HTERT RPE-1 (cell line): ENCODE results near the gene RASGRP1.

Source experiments
- in situ Hi-C: fragments of 300-500 bp; cut with MboI; formaldehyde crosslinking; loops from 4 replicates; pipeline ENCODE4 v1.14.3; 2020; ENCODE audit warnings: low sequenced_read_pairs

Gene RASGRP1

DNA sequence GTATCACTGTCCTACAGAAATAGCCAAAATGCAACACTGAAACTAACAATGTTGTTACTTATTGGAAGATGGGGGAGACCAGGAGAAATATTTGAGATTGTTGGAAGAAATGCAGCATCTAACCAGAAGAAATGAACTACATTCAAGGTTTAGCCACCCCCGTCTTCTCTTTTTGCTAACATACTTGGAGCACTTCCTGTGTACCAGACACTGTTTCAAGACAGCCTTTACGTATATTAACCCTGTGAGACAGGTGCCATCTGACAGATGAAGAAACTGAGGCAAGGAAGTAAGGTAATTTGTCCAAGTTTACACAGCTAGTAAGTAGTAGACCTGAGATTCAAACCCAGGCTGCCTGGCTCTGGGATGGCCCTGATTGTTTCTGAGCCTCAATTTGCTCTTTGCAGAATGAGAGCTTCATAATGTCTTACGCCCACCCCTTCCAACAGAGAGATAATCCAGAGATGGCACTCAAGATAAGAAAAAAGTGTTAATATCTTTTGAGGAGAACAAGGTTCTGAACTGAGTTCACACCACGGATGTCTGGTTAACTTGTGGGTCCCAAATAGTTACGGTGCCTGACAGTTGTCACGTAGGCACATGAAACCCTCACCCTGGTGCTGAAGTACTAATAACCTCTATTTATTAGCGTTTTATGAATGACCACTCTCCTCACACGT, 26.1 kb downstream of the RASGRP1 start:
- in situ Hi-C loops, result no loop called here

DNA sequence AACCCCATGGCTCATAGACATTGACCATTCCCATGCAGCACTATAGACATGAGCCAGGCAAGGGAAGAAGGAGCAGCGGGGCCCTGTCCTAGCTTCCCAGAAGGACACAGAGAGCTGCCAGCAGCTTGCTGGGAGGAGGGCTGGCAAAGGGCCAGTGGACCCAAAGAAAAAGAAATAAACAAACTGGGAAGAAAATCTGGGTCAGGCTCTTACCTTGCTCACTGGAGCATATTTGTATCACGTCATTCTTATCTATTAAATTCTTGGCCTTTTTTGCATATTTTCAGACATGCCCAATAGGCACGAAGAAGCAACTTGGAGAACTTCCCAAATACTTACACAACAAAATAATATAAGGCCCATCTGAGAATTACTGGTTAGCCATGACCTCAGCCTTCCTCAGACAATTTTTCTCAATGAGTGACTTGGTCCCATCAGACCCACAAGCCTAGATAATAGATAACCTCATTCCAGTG, 28.4 kb downstream of the RASGRP1 start:
- in situ Hi-C loops, result no loop called here

DNA sequence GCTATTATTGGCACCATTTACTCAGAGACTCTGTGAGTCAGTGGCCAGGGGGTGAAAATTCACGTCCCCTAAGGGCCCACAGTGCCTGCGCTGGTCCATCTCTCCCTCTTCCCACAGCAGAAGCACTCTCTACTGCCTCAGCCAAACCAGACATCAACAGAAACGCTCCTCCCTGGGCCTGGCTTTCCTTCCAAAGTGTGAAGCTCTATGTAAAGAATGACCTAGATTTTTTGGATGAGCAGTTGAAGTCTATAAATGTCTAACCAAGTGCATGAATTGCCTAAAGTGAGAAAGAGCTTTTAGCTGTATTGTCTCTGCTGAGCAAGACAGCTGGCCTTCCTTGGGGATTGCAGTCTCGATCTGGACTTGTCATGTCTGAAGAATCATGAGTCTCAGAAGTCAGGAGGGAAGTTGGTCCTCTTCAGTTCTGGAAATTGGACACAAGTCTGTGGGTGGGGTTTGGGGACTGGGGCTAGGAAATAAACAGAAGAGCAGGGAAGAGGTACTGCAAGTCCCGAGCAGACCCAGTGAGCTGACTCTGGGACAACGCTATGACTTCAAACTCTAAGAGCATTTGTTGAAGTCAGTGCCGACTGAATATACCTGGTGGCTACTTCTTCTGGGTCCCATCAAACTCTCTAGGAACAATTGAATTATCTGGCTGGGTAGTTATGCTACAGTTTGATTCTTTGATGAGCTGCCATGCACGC, 29.0 kb downstream of the RASGRP1 start:
- in situ Hi-C loops, result no loop called here

DNA sequence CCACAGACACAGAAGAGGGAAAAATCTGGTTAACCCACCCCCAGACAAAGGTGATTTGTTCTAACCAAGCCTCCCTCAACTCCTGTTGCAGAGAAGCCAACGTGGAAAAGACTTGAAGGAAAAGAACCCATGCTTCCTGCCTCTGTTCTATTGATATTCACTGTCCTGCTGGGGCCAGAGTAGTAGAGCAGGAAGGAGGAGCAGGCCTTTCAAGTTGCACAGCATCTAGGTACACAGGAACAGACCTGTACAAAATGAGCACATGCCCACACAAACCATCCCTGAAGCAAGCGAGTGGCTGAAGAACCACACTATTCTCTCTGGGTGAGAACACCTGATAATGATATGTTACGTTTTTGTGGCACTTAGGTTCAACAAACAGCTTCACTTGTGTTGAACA, 29.9 kb downstream of the RASGRP1 start:
- in situ Hi-C loops, result no loop called here

DNA sequence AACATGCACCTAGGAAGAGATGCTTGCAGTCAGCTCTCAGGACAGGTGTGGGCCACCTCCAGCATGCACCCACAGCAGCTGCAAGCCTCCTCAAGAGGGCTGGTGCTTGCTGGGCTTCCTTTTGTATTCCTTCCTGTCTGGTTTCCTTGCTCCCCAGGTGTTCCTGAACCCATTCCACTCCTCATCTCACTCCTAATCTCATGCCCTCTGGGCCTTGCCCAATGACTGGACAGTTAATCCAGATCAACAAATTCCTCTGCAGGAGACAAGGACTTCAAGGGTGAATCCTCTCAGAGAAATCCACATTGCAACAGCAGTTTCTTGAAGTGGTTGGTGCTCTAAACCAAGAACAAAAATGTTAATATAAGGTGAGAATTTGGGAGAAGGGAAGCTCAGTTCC, 30.7 kb downstream of the RASGRP1 start:
- in situ Hi-C loops, result no loop called here

DNA sequence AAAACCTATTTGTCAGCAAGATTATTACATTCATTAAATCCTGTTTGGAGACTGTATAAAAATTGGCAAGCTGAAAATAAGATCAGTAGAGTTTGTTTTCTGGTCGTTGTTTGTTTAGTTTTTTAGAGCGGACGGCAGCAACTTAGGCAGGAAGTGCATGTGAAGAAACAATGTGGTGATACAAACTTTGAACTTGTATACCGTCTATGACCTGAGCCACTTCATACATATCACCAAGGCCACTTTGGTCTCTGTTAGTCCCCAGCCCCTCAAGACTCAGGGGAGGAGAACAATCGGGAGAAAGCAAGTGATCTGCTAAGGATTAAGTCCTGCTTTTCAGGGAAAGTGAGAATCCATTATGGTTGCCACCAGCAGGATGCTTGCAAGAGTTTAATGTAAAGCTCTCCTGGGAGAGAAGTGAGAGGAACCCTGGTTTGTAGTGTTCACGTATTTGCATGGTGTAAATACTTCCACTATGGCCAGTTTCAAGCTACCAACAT, 31.1 kb downstream of the RASGRP1 start:
- in situ Hi-C loops, result no loop called here

DNA sequence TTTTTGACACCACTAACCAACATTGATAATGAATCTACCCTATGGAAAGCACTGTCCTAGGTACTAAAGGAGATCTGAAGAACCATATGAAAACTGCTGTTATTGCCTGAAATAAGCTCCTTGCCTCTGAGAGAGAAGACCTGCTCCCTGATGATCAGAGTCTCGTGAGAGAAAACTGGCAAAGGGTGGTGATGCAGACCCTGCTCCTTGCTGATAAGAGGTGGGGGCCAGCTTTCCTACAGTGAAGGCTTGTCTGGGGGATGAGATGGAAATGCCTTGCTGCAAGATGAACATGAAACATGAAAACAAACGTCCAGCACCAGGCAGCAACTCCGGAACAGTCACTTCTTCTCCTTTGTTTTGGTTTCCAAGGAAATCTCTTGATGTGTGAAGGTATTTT, 31.9 kb downstream of the RASGRP1 start:
- in situ Hi-C loops, result no loop called here

DNA sequence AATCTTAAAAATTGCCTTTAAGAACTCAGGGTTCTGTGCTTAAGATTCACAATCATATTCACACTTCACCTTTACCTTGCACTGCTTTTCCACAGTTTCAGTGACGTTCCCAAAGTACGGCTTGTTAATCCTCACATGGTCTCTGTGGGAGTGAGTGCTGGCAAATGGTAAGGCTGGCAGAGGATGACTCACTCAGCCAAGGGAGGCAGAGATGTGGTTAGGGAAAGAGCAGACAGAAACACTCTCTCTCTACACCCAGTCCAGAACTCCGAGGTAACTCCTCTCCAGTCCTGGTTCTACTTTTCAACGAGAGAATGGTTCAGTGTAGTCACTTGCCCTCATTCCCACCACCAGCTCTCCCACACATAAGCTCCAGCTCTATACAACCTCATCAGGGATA, 33.1 kb downstream of the RASGRP1 start:
- in situ Hi-C loops, result no loop called here

DNA sequence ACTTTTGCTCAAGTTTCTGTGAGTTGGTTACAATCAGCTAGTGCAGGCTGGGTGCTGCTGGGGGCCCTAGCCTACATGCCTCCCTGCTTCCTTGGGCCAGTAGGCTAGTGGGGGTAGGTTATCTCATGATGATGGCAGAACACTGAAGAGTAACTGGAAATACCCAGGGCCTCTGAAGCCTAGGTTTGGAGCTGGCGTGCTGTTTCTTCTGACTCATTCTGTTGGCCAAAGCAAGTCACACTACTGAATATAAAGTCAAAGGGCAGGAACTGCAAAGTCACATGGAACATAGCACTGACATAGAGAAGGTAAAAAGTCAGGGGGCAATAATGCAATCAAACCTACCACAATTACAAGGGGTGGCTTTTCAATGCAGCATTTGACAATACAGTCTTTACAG, 34.5 kb downstream of the RASGRP1 start:
- in situ Hi-C loops, result no loop called here

DNA sequence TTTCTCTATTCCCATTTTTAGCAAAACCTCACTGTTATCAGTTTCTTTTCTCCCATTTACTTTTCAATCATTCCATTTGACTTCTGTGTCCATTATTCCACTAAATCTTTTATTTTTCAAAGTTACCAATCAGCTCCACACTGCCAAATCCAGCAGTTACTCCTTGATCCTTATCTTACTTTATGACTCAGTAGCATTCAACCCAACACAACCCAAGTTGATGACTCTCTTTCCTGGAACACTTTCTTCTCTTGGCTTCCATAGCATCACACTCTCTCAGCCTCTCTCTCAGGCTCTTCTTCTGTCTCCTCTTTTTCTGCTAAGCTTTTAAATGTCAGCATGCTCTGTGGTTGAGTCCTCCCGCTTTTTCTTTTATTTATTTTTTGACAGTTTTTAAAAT, 36.3 kb downstream of the RASGRP1 start:
- in situ Hi-C loops, result no loop called here

DNA sequence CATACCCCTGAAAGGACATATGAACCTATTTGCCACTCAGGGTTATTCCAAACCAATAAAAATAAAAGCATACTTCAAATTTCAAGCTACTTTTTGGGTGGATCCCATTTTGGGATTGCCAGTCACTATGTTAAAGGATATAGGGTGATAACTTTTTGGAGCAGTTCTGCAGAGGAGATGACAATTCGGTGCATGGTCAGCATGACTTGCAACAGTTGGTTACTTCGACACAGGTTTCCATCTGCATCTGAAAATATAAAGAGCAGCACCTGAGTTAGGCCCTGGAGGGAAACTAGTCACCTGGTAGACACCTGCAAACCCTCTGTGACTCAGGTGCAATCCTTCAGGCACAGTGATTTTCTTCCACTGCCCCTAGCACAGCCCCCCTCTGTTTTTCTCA, 38.5 kb downstream of the RASGRP1 start:
- in situ Hi-C loops, result no loop called here

DNA sequence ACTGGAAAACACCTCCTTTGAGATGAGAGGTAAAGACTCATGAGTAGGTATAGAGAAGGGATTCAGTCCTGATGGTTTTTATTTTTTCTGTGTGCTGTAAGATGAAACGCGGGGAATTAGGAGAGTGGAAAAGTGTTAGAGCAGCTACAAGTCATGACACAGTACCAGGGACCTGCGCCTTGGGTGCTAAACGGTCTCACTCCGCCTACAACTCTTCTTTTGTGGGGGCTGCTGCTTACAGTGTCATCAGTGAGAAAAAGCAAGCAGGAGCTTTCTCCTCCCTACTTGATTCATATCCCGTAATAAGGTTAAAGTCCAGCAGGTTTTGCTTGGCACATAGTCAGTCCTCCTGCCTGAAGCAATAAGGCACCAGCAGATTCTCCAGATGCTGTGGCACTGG, 39.1 kb downstream of the RASGRP1 start:
- in situ Hi-C loops, result no loop called here

DNA sequence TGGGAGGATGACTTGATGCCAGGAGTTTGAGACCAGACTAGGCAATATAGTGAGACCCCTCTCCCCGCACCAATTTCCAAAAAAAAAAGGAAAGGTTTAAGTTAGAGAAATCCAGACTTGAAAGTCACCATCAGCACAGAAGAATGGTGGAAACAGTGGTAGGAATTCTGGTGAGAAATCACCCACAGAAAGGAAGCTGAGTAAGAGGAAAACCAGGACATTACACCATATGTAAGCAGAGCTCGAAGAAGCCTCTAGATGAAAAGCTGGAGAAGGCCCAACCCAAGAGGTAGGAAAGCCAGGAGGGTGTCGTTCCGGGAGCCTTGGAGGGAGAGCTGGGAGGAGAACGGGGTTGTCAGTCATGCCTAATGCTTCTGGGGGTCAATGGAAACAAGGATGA, 40.5 kb downstream of the RASGRP1 start:
- in situ Hi-C loops, result no loop called here

DNA sequence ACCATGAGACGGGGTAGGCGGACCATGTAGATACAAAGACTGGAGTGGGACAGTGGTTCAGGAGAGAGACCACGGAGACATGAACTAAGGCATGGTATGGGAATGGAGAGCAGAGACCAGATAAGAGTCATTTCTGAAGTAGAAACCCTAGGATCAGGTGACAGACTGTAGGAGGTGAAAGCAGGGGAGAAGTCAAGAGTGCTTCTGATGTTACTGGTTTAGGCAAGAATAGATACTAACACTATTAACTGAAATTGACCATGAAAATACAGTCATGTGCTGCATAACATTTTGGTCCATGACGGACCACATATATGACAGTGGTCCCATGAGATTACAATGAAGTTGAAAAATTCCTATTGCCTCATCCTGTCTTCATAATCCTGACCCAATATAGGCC, 41.7 kb downstream of the RASGRP1 start:
- in situ Hi-C loops, result no loop called here

DNA sequence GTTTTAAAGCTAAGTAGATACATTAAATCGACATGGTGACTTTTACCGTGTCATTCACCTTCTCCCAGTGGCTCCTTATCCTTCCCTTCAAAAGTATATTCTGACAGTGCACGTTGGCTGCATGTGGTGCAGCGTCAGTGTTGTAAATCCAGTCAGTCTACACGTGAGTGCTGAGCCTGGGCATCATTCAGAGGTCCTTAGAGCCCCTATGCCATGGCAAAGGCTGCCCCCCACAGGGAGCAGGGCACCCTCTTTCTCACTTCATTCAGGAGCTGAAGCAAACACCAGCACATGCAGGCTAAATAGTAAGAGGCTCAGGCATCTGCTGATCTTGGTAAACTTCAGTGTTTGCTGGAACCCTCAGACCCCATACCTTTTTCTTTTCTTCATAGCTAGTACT, 43.3 kb downstream of the RASGRP1 start:
- in situ Hi-C loops, result no loop called here

DNA sequence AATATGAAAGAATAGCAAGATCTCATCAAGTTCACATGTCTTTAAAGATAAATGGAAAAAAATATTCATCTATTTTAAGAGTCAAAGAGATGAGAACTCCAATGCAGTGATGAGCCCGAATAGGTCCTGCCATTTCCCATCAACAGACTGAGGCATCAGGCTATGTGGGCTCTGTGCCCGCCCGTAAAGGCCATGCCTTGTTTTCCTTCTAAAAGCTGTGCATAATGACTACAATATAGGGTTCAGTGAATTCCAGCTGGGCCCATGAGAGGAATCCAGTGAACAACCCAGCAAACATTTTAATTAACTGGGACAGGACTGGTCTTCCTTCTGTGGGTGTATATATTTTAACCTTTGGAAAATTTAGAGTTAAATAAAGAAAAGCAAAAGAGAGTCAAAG, 44.6 kb downstream of the RASGRP1 start:
- in situ Hi-C loops, result no loop called here

DNA sequence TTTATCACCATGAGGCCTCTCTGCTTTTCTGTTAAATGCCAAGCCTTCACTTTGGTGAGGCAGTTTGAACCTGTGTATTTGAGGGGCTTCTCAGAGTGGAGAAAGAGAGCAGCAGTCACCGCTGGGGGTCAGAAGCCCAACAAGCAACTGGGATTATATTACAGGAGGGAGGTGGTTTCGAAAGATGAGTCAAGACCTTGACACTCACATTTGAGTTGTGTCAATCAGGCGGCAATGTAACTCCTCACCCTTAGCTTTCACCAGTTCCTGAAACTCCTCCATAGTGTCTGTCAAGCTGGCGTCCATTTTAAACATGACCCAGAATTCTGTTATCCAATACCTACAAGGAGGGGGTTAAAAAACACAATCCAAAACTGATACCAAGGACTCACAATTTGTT, 46.5 kb downstream of the RASGRP1 start:
- in situ Hi-C loops, result no loop called here

DNA sequence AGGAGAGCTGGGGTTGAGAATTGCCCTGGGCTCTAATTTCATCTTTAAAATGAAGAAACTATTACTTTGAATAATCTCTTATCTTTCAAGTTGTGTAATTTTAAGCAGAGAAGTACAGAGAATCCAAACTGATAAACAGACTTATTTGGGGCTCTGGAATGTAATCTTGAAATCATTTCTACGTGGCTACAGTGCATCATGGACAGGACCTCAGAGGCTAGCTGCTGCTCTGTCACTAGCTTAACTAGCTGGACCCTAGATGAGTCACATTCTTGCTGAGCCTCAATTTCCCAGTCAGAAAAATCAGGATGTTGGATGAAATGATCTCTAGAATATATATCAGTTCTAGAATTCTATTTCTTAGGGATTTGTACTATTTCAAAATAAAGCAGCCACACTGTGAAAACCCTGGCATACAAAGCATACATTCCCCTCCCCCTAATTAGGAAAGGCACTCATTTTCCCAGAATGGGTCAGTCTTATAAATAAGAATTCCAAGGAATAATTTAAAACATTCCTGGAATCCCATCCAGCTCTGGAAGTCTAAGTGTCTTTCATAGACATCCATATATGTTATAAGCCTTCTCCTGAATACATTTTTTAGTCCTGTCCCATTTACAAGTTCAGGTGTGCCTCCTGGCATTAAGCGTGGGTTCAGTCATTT, 47.2 kb downstream of the RASGRP1 start:
- in situ Hi-C loops, result no loop called here

DNA sequence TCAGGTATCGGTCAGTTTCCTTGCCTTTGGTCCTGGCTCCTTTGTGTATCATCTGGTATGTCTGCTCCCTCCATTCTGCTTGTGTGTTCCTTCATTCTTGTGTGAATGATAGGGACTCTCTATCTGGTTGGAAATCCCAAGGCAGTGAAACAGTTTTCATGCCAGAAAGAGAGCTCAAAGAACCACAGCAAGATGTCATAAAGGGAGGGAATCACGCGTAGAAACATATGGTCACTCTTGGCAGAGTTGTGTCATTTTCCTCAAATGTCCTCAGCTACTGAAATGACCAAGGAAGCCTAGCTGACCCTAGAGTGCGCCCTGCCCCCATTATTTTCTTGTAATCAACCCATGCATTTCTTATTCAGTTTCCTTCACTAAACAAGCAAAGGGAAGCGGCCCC, 48.0 kb downstream of the RASGRP1 start:
- in situ Hi-C loops, result no loop called here

DNA sequence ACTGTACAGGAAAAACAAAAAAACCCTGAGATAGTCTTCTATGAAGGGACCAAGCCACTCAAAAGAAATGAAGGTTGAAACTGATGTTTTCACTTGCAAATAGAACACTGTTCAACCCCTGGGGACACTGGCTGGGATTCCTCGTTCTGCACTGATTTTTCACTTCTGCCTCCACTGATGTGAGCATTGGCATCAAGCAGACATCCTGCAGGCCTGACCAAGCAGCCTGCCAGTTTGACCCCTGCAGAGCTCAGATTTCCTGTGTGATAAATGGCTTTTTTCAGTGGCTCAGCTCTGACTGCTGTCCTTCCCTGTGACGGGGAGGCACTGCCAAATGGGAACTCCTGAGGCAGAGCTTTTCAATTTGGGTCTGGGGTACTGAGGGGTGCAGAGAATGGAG, 50.0 kb downstream of the RASGRP1 start:
- in situ Hi-C loops, result no loop called here

DNA sequence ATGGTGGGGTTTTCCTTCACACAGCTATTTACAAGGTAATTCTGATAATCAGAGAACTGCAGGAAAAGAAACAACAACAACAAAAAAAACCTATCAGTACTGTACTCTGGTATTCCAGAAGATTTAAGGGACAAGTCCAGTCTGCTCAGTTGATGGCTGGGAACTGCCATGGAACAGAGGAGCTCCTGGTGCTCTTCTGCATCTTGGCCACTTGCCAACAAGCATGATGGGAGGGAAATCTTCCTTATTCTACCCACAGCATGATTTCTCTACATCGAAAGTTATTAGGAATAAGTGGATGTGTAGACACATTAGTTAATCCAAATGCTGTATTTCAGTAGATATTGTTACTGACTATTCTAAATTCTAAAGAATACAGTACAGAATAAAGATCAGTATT, 51.7 kb downstream of the RASGRP1 start:
- in situ Hi-C loops, result no loop called here

DNA sequence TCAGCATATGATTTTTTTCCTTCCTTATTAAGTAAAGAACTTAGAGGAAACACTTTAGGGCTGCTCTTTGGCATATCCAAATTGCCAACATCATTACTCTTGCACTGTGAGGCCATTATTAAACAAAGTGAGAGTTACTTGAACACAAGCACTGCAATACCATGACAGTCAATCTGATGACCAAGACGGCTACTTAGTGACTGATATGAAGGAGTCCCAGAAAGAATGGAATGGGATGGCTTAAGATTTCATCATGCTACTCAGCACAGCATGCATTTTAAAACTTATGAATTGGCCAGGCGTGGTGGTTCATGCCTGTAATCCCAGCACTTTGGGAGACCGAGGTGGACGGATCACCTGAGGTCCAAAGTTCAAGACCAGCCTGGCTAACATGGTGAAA, 55.5 kb downstream of the RASGRP1 start:
- in situ Hi-C loops, result no loop called here
